ENCODE results near the gene PXT1. TPM values are rescaled to one million over a fixed set of nuclear protein-coding genes. Genes with fewer than 3 reads are reported as not detected.
"Not testable (repeated sequence)": the region's sequence is repeated elsewhere in the genome, so short reads cannot be mapped to it uniquely, and the experiment has no call there.

PXT1 gene
- total RNA-seq, 1 donor, result under 0.01 TPM

DNA sequence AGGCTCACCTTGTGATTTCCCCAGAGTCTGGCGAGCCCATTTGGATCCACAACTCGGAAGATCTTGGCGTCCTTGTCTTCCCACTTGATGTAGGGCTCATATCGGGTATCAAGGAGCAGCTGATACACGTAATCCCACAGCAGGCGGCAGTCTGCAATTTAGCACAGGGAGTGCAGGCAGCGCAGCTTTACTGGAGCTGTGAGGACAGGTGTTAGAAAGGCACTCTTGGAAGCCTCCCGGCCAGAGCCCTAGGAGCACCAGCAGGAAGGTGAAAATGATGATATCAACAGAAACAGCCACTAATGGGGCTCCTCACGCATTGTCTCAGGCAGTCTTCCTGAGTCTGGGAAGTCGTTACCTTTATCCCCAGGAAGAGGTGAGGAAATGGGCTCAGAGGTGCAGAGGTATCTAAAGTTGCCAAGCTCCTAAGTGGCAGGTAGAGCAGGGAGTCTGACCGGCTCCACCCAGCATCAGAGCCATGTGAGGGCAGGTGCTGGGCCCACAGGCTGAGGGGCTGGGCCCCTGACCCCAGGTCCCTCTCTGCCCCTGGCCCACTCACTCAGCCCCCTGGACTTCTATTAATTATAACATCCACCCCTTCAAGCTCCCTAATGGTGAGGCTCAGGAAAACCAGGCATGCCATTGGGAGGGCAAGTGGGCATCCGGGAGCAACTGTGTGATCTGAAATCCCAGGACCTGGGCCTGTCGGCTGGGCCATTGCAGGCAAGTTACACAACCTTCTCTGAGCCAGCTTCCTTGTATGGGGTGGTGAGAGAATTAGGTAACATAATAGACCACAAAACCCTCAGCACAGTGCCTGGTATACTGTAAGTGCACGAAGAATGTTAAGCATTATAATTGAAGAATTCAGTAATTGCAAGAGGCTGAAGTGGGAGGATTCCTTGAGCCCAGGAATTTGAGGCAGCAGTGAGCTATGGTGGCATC lies 73.5 kb downstream of the PXT1 start:
- Histone ChIP-seq H3K4me2 (ENCODE audit: insufficient read depth, low read length) (peak overlapping the region; percentile 12), H3K27me3 (ENCODE audit: insufficient read depth, low read length) (peaks cover 3% of the 10 kb centered on the region), H3K79me2 (ENCODE audit: insufficient read depth, low read length) (no peaks in the 10 kb centered on the region), H3K4me1 (ENCODE audit: insufficient read depth, low read length) (peaks cover 28% of the 10 kb centered on the region), H3K4me3 (ENCODE audit: insufficient read depth, low read length) (no peak overlapping the region), H2AFZ (ENCODE audit: low read length) (no peak overlapping the region), H3K36me3 (ENCODE audit: insufficient read depth, low read length) (no peaks in the 10 kb centered on the region), H4K20me1 (ENCODE audit: insufficient read depth, low read length) (no peaks in the 10 kb centered on the region), H3K27ac (ENCODE audit: low read depth, low read length) (peak overlapping the region; percentile 75), H3K9me3 (ENCODE audit: low read depth, low read length) (no peaks in the 10 kb centered on the region)
- no peak for TF ChIP-seq CTCF (IDR thresholded peaks at IDR 0.05; ENCODE audit: extremely low read depth, low read depth, low read length)
- peak; percentile 98 for DNase-seq (ENCODE audit: insufficient read length, low spot score, missing footprints)

DNA sequence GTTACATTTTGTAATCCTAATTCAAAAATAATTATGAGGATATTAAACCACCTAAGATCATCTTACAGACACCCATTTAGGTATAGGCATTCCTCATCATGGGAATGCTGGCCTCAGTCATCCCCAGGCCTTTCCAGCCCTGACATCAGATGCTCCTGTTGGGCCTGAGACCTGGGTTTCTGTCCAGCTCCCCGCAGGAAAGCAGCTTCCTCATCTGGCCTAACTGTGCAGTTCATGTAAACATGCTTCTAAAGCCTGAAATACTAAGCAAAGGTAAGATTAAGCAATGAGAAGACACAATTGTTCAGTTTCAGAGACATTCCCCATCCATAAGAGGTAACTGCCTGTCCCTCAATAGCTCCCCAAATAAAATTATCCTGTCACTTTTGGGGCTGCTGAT lies 74.2 kb downstream of the PXT1 start:
- H3K4me1 ChIP-seq (ENCODE audit: insufficient read depth, low read length), result peaks cover 28% of the 10 kb centered on the region
- no peaks in the 10 kb centered on the region for H3K9me3 ChIP-seq (ENCODE audit: low read depth, low read length)
- no peaks in the 10 kb centered on the region for H3K79me2 ChIP-seq (ENCODE audit: insufficient read depth, low read length)
- H3K27me3 ChIP-seq (ENCODE audit: insufficient read depth, low read length), result no peaks in the 10 kb centered on the region
- no peak overlapping the region for H3K4me2 ChIP-seq (ENCODE audit: insufficient read depth, low read length)
- H3K36me3 ChIP-seq (ENCODE audit: insufficient read depth, low read length), result no peaks in the 10 kb centered on the region
- no peak for DNase-seq (ENCODE audit: insufficient read length, low spot score, missing footprints)
- peak overlapping the region; percentile 42 for H2AFZ ChIP-seq (ENCODE audit: low read length)
- no peak overlapping the region for H3K27ac ChIP-seq (ENCODE audit: low read depth, low read length)
- H3K4me3 ChIP-seq (ENCODE audit: insufficient read depth, low read length), result no peak overlapping the region
- no peak for TF ChIP-seq CTCF (IDR thresholded peaks at IDR 0.05; ENCODE audit: extremely low read depth, low read depth, low read length)
- H4K20me1 ChIP-seq (ENCODE audit: insufficient read depth, low read length), result no peaks in the 10 kb centered on the region

DNA sequence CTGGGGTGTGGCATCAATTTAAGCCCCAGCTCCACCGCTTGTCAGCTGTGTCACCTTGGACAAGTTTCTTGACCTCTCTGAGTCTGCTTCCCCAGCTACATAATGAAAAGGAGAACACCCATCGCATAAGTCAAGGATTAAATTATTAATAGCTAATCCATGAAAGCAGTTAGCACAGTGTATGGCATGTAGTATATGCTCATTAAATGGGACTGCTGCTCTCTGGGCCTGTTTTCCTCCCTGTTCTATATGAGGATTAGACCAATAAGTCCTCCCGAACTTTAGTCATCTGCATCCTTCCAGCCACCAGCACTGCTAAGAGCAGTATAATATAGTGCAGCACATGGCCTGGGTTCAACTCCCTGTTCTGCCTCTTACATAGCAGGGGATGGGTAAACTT lies 74.9 kb downstream of the PXT1 start:
- Histone ChIP-seq H3K9me3 (ENCODE audit: low read depth, low read length) (no peaks in the 10 kb centered on the region), H3K4me3 (ENCODE audit: insufficient read depth, low read length) (no peak overlapping the region), H2AFZ (ENCODE audit: low read length) (no peak overlapping the region), H3K27me3 (ENCODE audit: insufficient read depth, low read length) (no peaks in the 10 kb centered on the region), H3K4me2 (ENCODE audit: insufficient read depth, low read length) (no peak overlapping the region), H3K4me1 (ENCODE audit: insufficient read depth, low read length) (peaks cover 28% of the 10 kb centered on the region), H3K27ac (ENCODE audit: low read depth, low read length) (no peak overlapping the region), H3K36me3 (ENCODE audit: insufficient read depth, low read length) (no peaks in the 10 kb centered on the region), H4K20me1 (ENCODE audit: insufficient read depth, low read length) (no peaks in the 10 kb centered on the region), H3K79me2 (ENCODE audit: insufficient read depth, low read length) (no peaks in the 10 kb centered on the region)
- no peak for DNase-seq (ENCODE audit: insufficient read length, low spot score, missing footprints)
- no peak for TF ChIP-seq CTCF (IDR thresholded peaks at IDR 0.05; ENCODE audit: extremely low read depth, low read depth, low read length)

DNA sequence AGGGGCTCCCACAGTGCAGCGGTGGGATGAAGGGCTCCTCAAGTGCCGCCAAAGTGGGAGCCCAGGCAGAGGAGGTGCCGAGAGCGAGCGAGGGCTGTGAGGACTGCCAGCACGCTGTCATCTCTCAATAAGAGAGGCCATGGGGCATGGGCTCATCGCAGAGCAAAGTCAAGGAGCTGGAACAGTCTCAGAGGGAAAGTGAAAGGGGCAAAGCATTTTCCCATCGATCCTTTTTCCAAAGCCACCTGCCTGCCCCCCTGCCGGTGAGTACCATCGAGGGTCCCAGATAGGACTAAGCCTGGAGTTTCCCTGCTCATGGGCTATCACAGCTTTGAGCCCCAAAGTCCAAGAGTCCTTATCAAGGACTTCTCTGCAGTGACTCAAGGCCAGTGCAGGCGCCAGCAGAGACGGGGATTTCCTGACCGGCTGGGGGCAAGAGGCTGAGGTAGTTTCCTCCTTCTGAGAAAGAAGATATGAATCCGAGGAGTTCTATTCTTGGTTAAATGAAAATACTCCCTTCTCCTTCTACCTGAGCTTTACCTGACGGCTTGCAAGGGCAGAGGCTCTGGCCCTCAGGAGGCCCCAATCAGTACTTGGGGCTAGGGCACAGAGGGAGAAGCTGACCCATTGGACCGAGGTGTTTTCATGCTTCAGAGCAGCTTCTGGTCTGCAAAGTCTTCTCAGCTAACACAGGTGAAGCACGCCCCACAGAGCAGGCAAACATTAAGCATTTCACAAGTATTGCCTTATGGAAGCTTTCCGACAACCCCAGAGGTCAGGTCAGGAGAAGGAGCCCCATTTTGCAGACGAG lies 77.8 kb downstream of the PXT1 start:
- no peaks in the 10 kb centered on the region for H3K79me2 ChIP-seq (ENCODE audit: insufficient read depth, low read length)
- H3K4me1 ChIP-seq (ENCODE audit: insufficient read depth, low read length), result peaks cover 30% of the 10 kb centered on the region
- H3K27me3 ChIP-seq (ENCODE audit: insufficient read depth, low read length), result no peaks in the 10 kb centered on the region
- H3K36me3 ChIP-seq (ENCODE audit: insufficient read depth, low read length), result no peaks in the 10 kb centered on the region
- no peak overlapping the region for H3K4me2 ChIP-seq (ENCODE audit: insufficient read depth, low read length)
- no peak overlapping the region for H2AFZ ChIP-seq (ENCODE audit: low read length)
- no peak overlapping the region for H3K4me3 ChIP-seq (ENCODE audit: insufficient read depth, low read length)
- H4K20me1 ChIP-seq (ENCODE audit: insufficient read depth, low read length), result no peaks in the 10 kb centered on the region
- DNase-seq (ENCODE audit: insufficient read length, low spot score, missing footprints), result no peak
- no peak for TF ChIP-seq CTCF (IDR thresholded peaks at IDR 0.05; ENCODE audit: extremely low read depth, low read depth, low read length)
- no peak overlapping the region for H3K27ac ChIP-seq (ENCODE audit: low read depth, low read length)
- no peaks in the 10 kb centered on the region for H3K9me3 ChIP-seq (ENCODE audit: low read depth, low read length)

- not testable (repeated sequence) for DNase-seq (ENCODE audit: insufficient read length, low spot score, missing footprints); H3K4me2 ChIP-seq (ENCODE audit: insufficient read depth, low read length); H3K36me3 ChIP-seq (ENCODE audit: insufficient read depth, low read length); H3K27ac ChIP-seq (ENCODE audit: low read depth, low read length); H3K4me3 ChIP-seq (ENCODE audit: insufficient read depth, low read length); H3K9me3 ChIP-seq (ENCODE audit: low read depth, low read length); H4K20me1 ChIP-seq (ENCODE audit: insufficient read depth, low read length); H2AFZ ChIP-seq (ENCODE audit: low read length); H3K79me2 ChIP-seq (ENCODE audit: insufficient read depth, low read length); H3K27me3 ChIP-seq (ENCODE audit: insufficient read depth, low read length)
- H3K4me1 ChIP-seq (ENCODE audit: insufficient read depth, low read length), result peaks cover 23% of the 10 kb centered on the region
Measured at GRCh38 chr6:36364061-36364635, 78.5 kb downstream of the PXT1 start.

All from osteoblast (primary cell).